Nephron (organoid): ENCODE data around the gene PPP1CA.

Experiments used
- H3K27ac Mint-ChIP-seq, 3 experiments: 2 replicates each; pipeline ENCODE4 v1.8.0; 2020; ENCODE audit warnings: mixed read lengths in 3 of 3, mild to moderate bottlenecking in 2 of 3, moderate library complexity in 1 of 3
- H3K27me3 Mint-ChIP-seq: 2 replicates; pipeline ENCODE4 v1.8.0; 2021; ENCODE audit warnings: low read depth, mild to moderate bottlenecking, moderate library complexity, mixed read lengths
- H3K36me3 Mint-ChIP-seq: 2 replicates; pipeline ENCODE4 v1.8.0; 2020; ENCODE audit warnings: low read depth, mixed read lengths
- H3K4me1 Mint-ChIP-seq: 2 replicates; pipeline ENCODE4 v1.8.0; 2020; ENCODE audit warnings: mixed read lengths
- H3K4me3 Mint-ChIP-seq, 3 experiments: 2 replicates each; pipeline ENCODE4 v1.8.0; 2020; ENCODE audit warnings: mild to moderate bottlenecking in 3 of 3, mixed read lengths in 3 of 3, moderate library complexity in 2 of 3
- H3K9me3 Mint-ChIP-seq: 2 replicates; pipeline ENCODE4 v1.8.0; 2020; ENCODE audit warnings: mixed read lengths
- CTCF ChIP-seq, 3 experiments: fragments of 200-600 bp; sonication (generic); IDR thresholded peaks; one replicate each; pipeline ENCODE4 v1.5.0; 2021; ENCODE audit warnings: antibody characterized with exemption in 3 of 3; ENCODE audit not compliant: unreplicated experiment in 3 of 3

Gene PPP1CA

GRCh38 chr11:67438158-67438902 lies 36.7 kb upstream of the PPP1CA start:
- TF ChIP-seq CTCF (IDR thresholded peaks at IDR 0.05; ENCODE audit: unreplicated experiment in 3 of 3), result no peak
- Mint-ChIP-seq H3K36me3 (peaks cover 4% of the 10 kb centered on the region), H3K4me3 (no peak overlapping the region), H3K9me3 (no peaks in the 10 kb centered on the region), H3K27ac (no peak overlapping the region), H3K27me3 (no peaks in the 10 kb centered on the region), H3K4me1 (peaks cover 5% of the 10 kb centered on the region)

- H3K9me3 Mint-ChIP-seq, result no peaks in the 10 kb centered on the region
- H3K27ac Mint-ChIP-seq, result no peak overlapping the region
- H3K27me3 Mint-ChIP-seq, result no peaks in the 10 kb centered on the region
- H3K4me3 Mint-ChIP-seq, result no peak overlapping the region
- TF ChIP-seq CTCF (IDR thresholded peaks at IDR 0.05; ENCODE audit: unreplicated experiment in 3 of 3), result no peak
- peaks cover 5% of the 10 kb centered on the region for H3K4me1 Mint-ChIP-seq
- H3K36me3 Mint-ChIP-seq, result peaks cover 4% of the 10 kb centered on the region
Observed at GRCh38 chr11:67437809-67438157, 36.1 kb upstream of the PPP1CA start.

- peak within 1 kb of the TSS in 1 of 3 experiments; percentile 25 for H3K4me3 Mint-ChIP-seq
- TF ChIP-seq CTCF (IDR thresholded peaks at IDR 0.05; ENCODE audit: unreplicated experiment in 3 of 3), result no peak
- peaks cover 5% of the 10 kb centered on the region for H3K4me1 Mint-ChIP-seq
- H3K36me3 Mint-ChIP-seq, result peaks cover 8% of the 10 kb centered on the region
- H3K9me3 Mint-ChIP-seq, result no peaks in the 10 kb centered on the region
- peak within 1 kb of the TSS in 2 of 3 experiments; percentile 38 to 55 for H3K27ac Mint-ChIP-seq
- no peaks in the 10 kb centered on the region for H3K27me3 Mint-ChIP-seq
Observed at GRCh38 chr11:67437082-67437808, 35.6 kb upstream of the PPP1CA start, which contains the start of gene PTPRCAP. Gene PTPRCAP (minus strand): TSS chr11:67437682. CDS start chr11:67437619, 63 bp downstream.

- H3K9me3 Mint-ChIP-seq, result no peaks in the 10 kb centered on the region
- peaks cover 5% of the 10 kb centered on the region for H3K4me1 Mint-ChIP-seq
- H3K27me3 Mint-ChIP-seq, result no peaks in the 10 kb centered on the region
- TF ChIP-seq CTCF (IDR thresholded peaks at IDR 0.05; ENCODE audit: unreplicated experiment in 3 of 3), result no peak
- peak overlapping the region in 1 of 3 experiments; percentile 25 for H3K4me3 Mint-ChIP-seq
- H3K36me3 Mint-ChIP-seq, result peaks cover 14% of the 10 kb centered on the region
- H3K27ac Mint-ChIP-seq, result peak overlapping the region in 2 of 3 experiments; percentile 38 to 55
Observed at GRCh38 chr11:67436459-67437081, 34.9 kb upstream of the PPP1CA start.

GRCh38 chr11:67435727-67436458 lies 34.2 kb upstream of the PPP1CA start:
- Mint-ChIP-seq H3K9me3 (no peaks in the 10 kb centered on the region), H3K4me3 (no peak overlapping the region), H3K27me3 (no peaks in the 10 kb centered on the region), H3K4me1 (peaks cover 5% of the 10 kb centered on the region), H3K27ac (no peak overlapping the region), H3K36me3 (peaks cover 15% of the 10 kb centered on the region)
- TF ChIP-seq CTCF (IDR thresholded peaks at IDR 0.05; ENCODE audit: unreplicated experiment in 3 of 3), result no peak
